Thymus (tissue), 11 donors: ENCODE data around the gene PIGC. TPM values are rescaled to one million over a fixed set of nuclear protein-coding genes. Genes with fewer than 3 reads are reported as not detected.

Experiments
- DNase-seq, 9 donors: peaks; one replicate each; pipeline ENCODE4 v3.0.0-alpha.2; 2013; ENCODE audit warnings: low spot score in 9 of 9, low read depth in 6 of 9, missing footprints in 1 of 9
- H3K27ac ChIP-seq, 2 donors: one replicate each; pipeline ENCODE4 v1.5.1; 2013; ENCODE audit warnings: control low read depth in 1 of 2, low read depth in 1 of 2, low read length in 1 of 2, mild to moderate bottlenecking in 1 of 2, moderate library complexity in 1 of 2
- H3K27me3 ChIP-seq, 2 donors: one replicate each; pipeline ENCODE4 v1.5.1; 2013; ENCODE audit warnings: low read length in 1 of 2; ENCODE audit not compliant: control insufficient read depth in 2 of 2, insufficient read depth in 1 of 2
- H3K36me3 ChIP-seq, 2 donors: one replicate each; pipeline ENCODE4 v1.5.1; 2013; ENCODE audit warnings: low read length in 1 of 2, mild to moderate bottlenecking in 1 of 2, moderate library complexity in 1 of 2; ENCODE audit not compliant: control insufficient read depth in 2 of 2, insufficient read depth in 2 of 2
- H3K4me1 ChIP-seq, 2 donors: one replicate each; pipeline ENCODE4 v1.5.1; 2013; ENCODE audit warnings: low read length in 2 of 2; ENCODE audit not compliant: control insufficient read depth in 2 of 2, insufficient read depth in 2 of 2
- H3K4me3 ChIP-seq, 2 donors: one replicate each; pipeline ENCODE4 v1.5.1; 2013; ENCODE audit warnings: low read length in 2 of 2, control low read depth in 1 of 2, mild to moderate bottlenecking in 1 of 2
- H3K9me3 ChIP-seq, 2 donors: one replicate each; pipeline ENCODE4 v1.5.1; 2013; ENCODE audit warnings: low read length in 1 of 2, mild to moderate bottlenecking in 1 of 2; ENCODE audit not compliant: control insufficient read depth in 2 of 2, insufficient read depth in 1 of 2
- WGBS: extraction: QIAGEN DNeasy Blood & Tissue Kit; methylation state at CpG from one replicate; pipeline ENCODE4 v1.1.7; 2013; 5-methylcytosine and 5-hydroxymethylcytosine counted together
- polyA plus RNA-seq: library from polyadenylated mRNA; stranded (reverse); fragments of 200-250 nt; gene quantifications from one replicate; pipeline ENCODE4 v1.2.3, GENCODE V29; 2013
- total RNA-seq: library from RNA; stranded (reverse); fragments of 120-200 nt; gene quantifications from one replicate; pipeline ENCODE4 v1.2.4, GENCODE V29; 2013
- donor health status: healthy.

Gene PIGC
- total and polyA plus RNA-seq, 2 donors: 32.1 to 41.0 TPM

DNA sequence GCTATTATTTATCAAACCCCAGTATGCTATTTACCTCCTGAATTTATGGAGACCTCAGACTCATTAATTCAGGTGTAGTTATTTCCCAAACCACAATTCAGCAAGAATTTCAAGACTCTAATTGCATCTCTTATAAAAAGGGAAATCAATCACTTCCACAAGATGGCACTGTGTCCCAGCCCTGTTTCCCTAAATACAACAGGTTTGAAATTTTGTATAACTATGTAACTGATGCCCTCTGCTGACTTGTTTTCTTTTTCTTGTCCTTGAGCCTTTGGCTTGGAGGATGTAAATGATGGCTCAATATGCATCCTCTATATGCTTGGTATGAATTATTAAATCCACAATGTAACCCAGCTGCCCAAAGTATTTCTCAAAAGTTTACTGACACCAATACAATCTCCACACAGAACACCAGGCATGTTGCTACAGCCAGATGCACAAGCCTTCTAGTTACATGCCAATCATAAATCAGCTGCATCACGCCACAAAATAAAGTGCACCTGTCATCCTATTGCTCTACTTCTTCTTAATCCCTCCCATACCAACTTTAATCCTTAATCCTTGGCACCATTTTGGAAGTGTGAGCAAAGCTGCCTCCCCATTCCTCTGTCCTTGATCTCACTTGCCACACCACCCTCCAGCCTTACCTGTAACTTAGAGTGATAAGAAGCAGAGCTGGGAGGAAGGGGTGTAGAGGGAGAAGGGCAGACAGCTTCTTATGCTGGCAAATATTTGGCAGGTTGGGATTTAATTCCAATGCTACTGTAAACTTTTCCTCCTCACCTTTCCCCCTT lies 14.3 kb downstream of the PIGC start:
- Histone ChIP-seq H3K4me1 (peaks cover 16 to 28% of the 10 kb centered on the region in 2 donors), H3K4me3 (no peak overlapping the region), H3K27ac (no peak overlapping the region), H3K9me3 (no peaks in the 10 kb centered on the region), H3K27me3 (no peaks in the 10 kb centered on the region), H3K36me3 (no peaks in the 10 kb centered on the region)
- peak in 7 of 9 donors; percentile 48 to 84 (median 65) for DNase-seq
- WGBS: 93% methylated on average over 1 of the region's 1 CpG

DNA sequence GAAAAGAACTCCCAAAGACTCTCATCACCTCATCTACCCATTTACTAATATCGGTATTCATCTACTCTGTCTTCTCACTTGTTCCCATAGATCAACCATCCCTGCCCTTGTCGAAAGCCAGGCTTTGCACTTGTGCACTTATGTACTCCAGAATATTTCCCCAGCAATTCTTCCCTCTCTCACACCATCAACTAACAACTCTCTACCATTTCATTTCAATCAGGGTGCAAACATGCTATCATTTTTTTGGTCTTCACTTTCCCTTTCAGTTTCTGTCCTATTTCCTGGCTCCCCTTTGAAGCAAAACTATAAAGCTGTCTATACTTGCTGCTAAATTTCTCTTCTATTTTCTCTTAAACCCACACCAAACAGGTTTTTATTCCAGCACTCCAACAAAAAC lies 16.7 kb downstream of the PIGC start:
- H3K27ac ChIP-seq: peak overlapping the region; percentile 44 to 46
- no peaks in the 10 kb centered on the region for H3K27me3 ChIP-seq
- over 99% methylated on average over 2 of the region's 2 CpGs for WGBS
- no peaks in the 10 kb centered on the region for H3K9me3 ChIP-seq
- peak in 2 of 9 donors; percentile 37 to 68 for DNase-seq
- H3K4me1 ChIP-seq: peaks cover 16 to 27% of the 10 kb centered on the region in 2 donors
- no peaks in the 10 kb centered on the region for H3K36me3 ChIP-seq
- no peak overlapping the region for H3K4me3 ChIP-seq

DNA sequence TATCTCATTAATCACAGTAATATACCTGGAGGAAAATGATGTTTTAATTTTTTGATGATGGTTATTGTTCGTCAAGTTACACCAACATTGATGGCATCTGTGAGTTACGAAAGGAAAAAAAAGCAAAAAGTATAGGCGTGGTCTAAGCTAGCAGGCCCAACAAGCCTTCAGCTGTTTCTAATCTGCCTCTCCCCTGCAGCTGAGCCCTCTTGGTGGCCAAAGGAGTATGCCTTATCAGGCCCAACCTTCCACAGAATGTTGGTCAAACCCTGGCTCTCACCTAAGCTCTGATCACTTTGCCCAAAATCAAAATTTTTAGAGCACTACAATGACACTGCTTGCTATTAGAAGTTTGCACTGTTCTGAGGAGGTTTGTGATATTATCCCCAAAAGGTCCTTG lies 18.5 kb downstream of the PIGC start:
- H3K9me3 ChIP-seq: no peaks in the 10 kb centered on the region
- H3K4me1 ChIP-seq: peaks cover 9 to 23% of the 10 kb centered on the region in 2 donors
- H3K27ac ChIP-seq: no peak overlapping the region
- no peak overlapping the region for H3K4me3 ChIP-seq
- no peaks in the 10 kb centered on the region for H3K27me3 ChIP-seq
- no peak for DNase-seq
- WGBS: 99% methylated on average over 3 of the region's 3 CpGs
- no peaks in the 10 kb centered on the region for H3K36me3 ChIP-seq

DNA sequence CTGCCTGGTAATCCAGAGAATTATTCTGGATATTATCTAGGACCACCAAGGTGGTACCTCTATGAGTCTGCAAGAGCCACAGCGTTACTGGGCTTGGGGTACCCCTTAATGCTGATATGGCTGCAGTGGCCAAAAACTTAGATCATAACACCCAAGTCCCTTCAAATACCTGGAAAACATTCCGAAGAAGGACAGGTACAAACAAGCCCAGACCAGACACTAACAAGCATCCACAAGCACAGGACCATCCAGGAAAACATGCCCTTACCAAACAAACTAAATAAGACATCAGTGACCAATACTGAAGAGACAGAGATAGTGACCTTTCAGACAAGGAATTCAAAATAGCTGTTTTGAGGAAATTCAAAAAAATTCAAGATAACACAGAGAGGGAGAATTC lies 20.5 kb downstream of the PIGC start:
- Histone ChIP-seq H3K27me3 (no peaks in the 10 kb centered on the region), H3K4me3 (no peak overlapping the region), H3K36me3 (no peaks in the 10 kb centered on the region), H3K27ac (no peak overlapping the region), H3K9me3 (no peaks in the 10 kb centered on the region), H3K4me1 (peaks cover 9 to 18% of the 10 kb centered on the region in 2 donors)
- WGBS: 97% methylated on average over 2 of the region's 2 CpGs
- no peak for DNase-seq

DNA sequence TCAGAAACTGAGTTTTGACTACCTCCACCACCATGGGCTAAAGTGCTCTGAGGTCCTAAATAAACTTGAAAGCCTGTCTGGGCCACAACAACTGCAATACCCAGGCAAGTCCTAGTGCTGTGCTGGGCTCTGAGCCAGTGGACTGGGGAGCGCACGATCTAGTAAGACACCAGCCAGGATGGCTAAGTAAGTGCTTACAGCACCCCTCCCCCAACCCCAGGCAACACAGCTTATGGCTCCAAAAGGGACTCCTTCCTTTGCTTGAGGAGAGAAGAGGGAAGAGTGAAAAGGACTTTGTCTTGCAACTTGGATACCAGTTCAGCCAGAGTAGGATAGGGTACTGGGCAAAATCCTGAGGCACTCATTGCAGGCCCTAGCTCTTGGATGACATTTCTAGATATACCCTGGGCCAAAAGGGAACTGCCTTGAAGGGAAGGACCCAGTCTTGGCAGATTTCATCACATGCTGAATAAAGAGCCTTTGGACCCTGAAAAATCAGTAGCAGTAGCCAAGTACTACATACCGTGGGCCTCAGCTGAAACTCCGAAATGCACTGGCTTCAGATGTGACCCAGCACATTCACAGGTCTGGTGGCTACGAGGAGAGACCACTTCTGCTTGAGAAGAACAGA lies 21.8 kb downstream of the PIGC start:
- no peaks in the 10 kb centered on the region for H3K36me3 ChIP-seq
- no peak overlapping the region for H3K27ac ChIP-seq
- DNase-seq: no peak
- 95% methylated on average over 5 of the region's 5 CpGs for WGBS
- no peak overlapping the region for H3K4me3 ChIP-seq
- peaks cover 2 to 10% of the 10 kb centered on the region in 2 donors for H3K4me1 ChIP-seq
- no peaks in the 10 kb centered on the region for H3K27me3 ChIP-seq
- no peaks in the 10 kb centered on the region for H3K9me3 ChIP-seq

DNA sequence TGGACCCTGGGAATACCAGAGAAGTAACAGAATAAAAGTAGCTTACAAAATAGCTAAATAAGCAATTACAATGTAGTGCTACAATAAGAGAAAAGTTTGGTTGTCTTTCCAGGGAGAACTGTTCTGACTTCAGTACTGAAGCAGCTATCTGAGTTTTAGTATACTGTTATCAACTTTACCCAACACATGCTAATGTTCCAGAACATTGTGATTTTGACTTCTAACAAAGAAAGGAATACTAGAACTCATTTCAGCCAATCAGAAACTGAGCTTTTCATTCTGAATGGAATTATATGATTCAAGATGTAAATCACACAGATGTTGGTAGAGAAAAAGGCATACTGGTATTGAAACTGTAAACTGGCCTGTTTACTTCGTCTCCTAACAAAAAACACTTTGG lies 23.5 kb downstream of the PIGC start, which contains the start of gene C1orf105:
C1orf105 (plus strand) TSS at position 301 of the 400 bp plus-strand sequence. CDS start 201 bp downstream, outside the sequence.
- Histone ChIP-seq H3K4me1 (peaks cover 0 to 5% of the 10 kb centered on the region in 2 donors), H3K27me3 (no peaks in the 10 kb centered on the region), H3K9me3 (no peaks in the 10 kb centered on the region), H3K27ac (no peak within 1 kb of the TSS), H3K36me3 (no peaks in the 10 kb centered on the region), H3K4me3 (no peak within 1 kb of the TSS)
- no peak for DNase-seq
- WGBS: 96% methylated on average over 1 of the region's 1 CpG

DNA sequence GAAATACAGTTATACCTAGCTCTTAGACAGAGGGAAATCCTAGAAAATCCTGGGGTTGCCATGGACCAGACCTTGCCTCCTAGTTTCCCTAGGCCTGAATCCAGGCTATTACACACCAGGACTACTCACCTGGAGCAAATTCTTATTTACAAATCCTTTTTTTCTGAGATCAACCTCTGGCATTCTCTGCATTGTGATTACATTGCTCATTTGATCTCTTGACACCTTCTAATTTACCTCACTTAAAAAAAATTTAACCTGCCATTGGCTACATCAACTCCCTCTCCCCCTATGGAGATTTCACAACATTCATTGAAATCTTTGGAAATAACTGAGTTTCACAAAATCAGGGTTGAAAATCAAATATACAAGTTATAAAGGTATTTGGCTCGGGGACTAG lies 26.3 kb downstream of the PIGC start:
- H3K4me3 ChIP-seq: no peak overlapping the region
- H3K9me3 ChIP-seq: no peaks in the 10 kb centered on the region
- no peak overlapping the region for H3K27ac ChIP-seq
- WGBS: 96% methylated on average over 1 of the region's 1 CpG
- no peak for DNase-seq
- peaks cover 0 to 5% of the 10 kb centered on the region in 2 donors for H3K4me1 ChIP-seq
- H3K27me3 ChIP-seq: no peaks in the 10 kb centered on the region
- H3K36me3 ChIP-seq: no peaks in the 10 kb centered on the region

DNA sequence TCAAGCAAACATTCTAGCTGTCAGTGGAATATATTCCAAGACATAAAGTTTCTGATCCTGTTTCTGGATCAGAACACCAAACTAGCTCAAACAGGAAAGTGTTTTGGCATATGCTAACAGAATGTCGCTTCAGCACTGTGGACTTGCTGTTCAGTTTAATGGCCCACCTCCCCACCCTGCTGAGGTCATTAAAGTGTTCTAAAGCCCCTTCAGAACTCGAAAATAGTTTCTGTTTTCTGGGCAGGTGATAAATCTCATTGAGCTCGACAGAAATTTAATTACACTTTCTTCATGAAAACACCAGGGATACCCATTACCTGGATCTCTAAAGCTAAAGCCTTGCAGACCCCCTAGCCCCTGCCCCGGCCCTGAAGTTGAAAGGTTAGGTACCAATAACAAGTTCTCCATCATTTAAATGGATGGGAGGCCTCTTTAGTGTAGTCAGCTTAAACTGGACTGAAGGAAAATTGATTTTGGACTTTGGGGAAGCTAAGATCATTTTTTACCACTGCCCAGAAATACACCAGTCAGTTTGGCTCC lies 27.3 kb downstream of the PIGC start:
- no peak overlapping the region for H3K27ac ChIP-seq
- H3K36me3 ChIP-seq: no peaks in the 10 kb centered on the region
- 92% methylated on average over 4 of the region's 4 CpGs for WGBS
- H3K4me3 ChIP-seq: no peak overlapping the region
- peaks cover 0 to under 1% of the 10 kb centered on the region in 2 donors for H3K4me1 ChIP-seq
- no peaks in the 10 kb centered on the region for H3K9me3 ChIP-seq
- H3K27me3 ChIP-seq: no peaks in the 10 kb centered on the region
- no peak for DNase-seq

DNA sequence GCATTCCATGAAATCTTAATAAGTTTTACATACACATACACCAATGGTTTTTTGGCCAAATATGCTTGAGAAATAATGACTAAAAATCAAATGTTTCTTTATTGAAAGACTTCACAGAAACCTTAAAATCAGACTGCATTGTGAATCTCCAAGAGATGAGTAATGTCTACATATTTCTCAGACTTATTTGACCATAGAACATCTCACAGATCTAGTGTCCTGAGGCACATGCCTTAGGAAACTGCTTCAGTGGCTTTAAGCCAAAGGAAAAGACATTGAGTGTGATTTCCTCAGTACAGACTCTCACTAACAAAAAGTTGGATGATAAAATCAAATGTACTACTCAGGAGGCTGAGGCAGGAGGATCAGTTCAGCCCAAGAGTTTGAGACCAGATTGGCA lies 29.5 kb downstream of the PIGC start:
- Histone ChIP-seq H3K36me3 (no peaks in the 10 kb centered on the region), H3K4me1 (no peaks in the 10 kb centered on the region), H3K4me3 (no peak overlapping the region), H3K27ac (no peak overlapping the region), H3K27me3 (no peaks in the 10 kb centered on the region), H3K9me3 (no peaks in the 10 kb centered on the region)
- no peak for DNase-seq
